Stimulated activated CD4-positive, alpha-beta T cell treated with anti-CD3 and anti-CD28 coated beads, Interleukin-15, amount 100 ng/mL, for 24 hours (primary cell): ENCODE measurements around the gene ABCD1.
A peak's percentile ranks its signal among the peaks of the same experiment; 100 is the strongest.
"Not testable (repeated sequence)": the region's sequence is repeated elsewhere in the genome, so short reads cannot be mapped to it uniquely, and the experiment has no call there.

Experiments used
- DNase-seq: peaks from one replicate; pipeline ENCODE4 v3.0.0-alpha.2; 2020

Gene ABCD1

GRCh38 chrX:153694687-153695270 is 29.9 kb upstream of the ABCD1 start:
- no peak for DNase-seq

- DNase-seq = no peak
These were observed 28.6 kb upstream of the ABCD1 start for GRCh38 chrX:153696100-153696499.

- DNase-seq = not testable (repeated sequence)
These were observed 28.1 kb upstream of the ABCD1 start for GRCh38 chrX:153696538-153696937.

- not testable (repeated sequence) for DNase-seq
These were observed 27.5 kb upstream of the ABCD1 start for GRCh38 chrX:153696986-153697722.

DNA sequence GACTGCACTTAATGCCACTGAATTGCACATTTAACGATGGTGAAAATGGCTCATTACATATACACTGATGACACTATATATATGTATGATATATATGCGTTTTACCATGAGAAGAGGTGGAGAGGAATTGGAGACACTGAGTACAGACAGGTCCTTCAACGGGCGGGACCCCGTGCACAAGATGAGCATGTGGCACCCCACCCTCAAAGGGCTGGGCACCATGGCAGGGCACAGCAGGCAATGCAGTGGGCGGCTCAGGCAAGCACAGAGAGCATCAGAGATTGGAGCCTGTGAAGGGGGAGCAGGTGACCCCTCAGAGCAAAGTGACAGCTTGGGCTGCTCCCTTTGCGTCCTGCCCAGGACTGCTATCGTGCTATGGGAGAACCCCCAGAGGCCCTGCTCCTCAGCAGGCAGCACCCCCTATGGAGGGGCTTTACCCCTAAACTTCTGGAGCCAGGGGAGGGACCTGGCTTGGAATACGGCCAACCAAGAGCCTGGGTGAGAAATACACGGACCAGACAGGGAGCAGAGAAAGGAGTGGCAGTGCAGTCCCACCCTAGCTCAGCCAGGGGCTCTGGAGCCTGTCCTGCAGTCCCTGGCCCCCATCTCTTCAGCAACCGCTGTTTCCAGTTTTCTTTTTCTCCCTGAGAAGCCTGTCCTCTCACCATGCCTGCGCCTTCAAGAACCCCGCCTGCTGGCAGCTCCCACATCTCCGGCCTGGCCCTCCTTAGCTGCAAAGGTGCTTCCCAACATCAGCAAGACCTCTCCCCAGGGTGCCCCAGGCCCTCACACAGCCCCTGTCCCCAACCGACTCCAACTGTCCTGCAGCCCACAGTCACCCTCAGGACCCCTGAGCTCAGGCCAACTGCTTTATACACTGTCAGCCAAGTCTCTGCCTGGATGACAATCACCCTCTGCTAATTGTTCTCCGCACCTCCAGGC is 26.5 kb upstream of the ABCD1 start:
- DNase-seq = no peak

DNA sequence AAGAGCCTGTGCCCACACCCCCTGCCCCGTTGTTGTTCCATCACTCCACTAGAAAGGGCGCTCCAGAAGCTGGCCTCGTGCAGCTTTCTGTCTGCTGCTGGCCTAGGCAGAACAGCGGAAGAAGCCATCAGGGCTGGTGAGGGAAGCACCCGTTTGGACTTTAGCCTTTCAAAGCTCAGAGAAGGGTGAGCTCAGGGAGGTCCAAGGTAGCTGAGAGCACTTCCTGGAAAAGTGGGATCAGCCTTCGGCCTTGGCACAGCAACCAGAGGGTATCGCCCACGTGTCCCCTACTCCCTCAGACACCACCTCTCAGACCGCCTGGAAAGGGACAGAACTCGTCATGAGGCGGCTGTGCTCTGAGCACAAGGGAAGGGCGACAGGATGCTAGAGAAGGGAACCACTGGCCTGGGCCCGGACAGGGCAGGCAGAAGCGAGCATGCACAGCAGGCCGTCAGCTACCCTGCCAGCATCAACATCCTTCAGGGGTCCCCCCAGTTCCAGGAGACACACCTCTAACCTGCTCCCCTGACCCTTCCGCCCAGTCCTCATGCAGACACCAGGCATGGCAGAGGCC is 25.4 kb upstream of the ABCD1 start:
- not testable (repeated sequence) for DNase-seq

DNA sequence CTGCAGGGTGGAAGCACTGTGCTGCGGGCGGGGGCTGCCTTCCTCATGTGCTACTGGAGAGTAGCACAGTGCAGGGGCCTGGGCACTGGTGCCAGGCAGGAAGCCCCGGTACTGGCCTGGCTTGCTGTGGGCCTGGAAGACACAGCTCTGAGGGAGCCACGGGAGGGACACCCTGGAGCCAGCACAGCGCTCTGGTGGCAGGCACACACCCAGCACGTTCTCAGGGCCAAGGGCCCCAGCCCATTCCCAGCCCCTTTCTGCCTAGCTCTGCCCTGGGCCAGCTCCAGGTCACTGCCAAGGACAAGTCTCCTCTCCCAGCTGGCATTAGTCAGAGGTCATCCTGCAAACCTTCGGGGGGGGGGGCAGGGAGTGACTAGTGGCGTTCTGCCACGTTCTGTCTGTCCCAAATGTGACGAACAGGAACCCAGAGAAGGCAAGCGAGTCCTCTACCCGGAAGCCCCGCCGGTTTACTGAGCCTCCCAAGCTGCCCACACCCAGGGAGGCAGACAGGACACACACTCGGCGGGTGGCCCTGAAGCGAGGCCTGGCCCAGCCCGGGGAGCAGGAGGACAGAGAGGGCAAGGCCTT is 24.8 kb upstream of the ABCD1 start:
- DNase-seq = not testable (repeated sequence)

DNA sequence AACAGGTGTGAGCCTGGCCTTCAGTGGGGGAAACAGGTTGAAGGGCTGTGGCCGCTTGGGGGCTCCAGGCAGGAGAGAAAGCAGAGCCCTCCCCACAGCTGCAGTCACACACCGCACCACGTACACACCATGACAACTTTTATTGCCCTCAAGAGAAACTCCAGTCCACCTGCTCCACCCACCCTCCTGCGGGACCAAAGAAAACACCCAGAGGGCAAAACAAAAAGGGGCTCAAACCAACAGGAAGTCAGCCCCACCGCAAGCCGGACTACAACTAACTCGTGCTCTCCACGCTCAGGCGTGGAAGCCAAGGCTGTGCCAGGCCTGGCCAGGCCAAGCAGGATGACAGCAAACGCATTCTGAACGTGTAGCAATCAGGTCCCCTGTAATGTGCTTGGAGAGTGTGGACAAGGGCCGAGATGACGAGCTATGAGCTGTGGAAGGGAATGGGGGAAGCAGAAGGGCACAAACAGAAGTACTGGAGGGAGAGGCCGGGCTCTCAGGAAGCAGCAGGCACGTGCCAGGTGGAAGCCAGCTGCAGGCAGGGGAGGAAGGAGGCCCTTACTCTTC is 24.2 kb upstream of the ABCD1 start:
- no peak for DNase-seq

DNA sequence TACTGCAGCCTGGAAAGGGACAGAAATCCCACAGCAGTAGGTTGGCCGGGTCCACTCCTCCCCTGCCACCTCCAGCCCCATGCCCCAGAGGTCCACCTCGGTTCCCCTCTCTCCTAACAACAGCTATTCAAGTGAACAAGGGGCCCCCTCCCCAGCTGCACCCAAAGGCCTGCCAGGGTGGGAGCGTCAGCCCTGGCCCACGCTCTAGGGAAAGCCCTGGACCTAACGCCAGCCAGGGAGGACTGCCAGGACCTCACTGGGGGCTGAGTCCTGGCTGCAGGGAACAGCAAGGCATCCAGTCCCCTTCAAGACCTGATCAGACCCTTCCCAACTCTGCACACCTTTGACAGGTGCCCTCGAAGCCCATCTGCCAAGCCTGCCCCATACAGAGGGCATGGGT is 23.7 kb upstream of the ABCD1 start:
- no peak for DNase-seq

DNA sequence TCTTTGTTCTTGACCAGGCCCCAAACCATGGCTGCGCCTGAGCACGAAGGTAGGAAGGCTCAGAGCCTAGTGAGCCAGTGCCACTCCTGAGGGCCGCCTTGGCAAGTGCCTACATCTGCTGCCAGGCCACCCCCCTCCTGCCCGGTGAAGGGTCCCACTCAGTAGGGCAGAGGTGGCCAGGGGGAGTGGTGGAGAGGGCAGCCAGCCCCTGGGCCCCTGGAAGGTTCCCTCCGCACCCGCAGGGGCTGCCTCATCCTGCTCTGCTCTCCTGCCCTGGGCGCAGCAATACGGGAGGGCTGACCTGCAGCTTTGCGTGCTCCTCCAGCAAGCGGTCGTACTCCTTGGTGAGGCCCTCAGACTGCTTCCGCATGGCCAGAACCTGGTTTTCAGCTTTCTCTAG is 22.9 kb upstream of the ABCD1 start:
- DNase-seq = no peak

- DNase-seq = no peak
These were observed 22.2 kb upstream of the ABCD1 start for GRCh38 chrX:153702336-153703035.

- no peak for DNase-seq
These were observed 21.7 kb upstream of the ABCD1 start for GRCh38 chrX:153703036-153703370.

GRCh38 chrX:153704021-153704526 is 20.6 kb upstream of the ABCD1 start:
- DNase-seq = no peak

- DNase-seq = not testable (repeated sequence)
These were observed 19.8 kb upstream of the ABCD1 start for GRCh38 chrX:153704631-153705402.

DNA sequence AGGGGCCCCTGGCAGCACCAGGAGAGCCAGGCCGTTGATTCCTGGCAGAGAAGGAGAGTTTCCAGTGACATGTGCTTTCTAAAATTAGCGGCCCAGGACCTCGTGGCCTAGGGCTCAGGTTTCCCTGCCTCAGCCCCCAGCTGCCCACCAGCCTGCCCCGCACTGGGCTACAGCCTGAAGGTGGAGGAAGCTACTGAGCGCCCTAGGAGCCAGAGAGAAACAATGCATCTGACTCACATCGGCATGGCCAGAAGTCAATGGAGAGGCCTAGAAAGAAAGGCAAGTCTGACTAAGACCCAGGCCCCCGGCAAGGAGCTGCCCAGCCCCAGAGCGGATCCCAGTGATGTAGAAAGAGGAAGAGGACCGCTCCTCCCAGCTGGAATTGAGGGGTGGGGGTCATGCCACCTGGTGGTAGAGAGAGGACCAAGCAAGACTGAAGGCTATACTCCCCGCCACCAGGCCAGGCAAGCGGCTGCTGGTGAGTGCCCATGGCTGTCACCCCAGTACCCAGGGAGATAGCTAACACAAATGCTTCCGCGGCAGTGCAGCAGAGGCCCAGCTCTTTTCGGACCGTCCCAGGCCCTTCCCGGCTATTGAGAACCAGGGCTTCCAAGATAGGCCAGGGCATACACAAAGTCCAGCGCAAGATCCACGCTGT is 19.1 kb upstream of the ABCD1 start:
- not testable (repeated sequence) for DNase-seq

DNA sequence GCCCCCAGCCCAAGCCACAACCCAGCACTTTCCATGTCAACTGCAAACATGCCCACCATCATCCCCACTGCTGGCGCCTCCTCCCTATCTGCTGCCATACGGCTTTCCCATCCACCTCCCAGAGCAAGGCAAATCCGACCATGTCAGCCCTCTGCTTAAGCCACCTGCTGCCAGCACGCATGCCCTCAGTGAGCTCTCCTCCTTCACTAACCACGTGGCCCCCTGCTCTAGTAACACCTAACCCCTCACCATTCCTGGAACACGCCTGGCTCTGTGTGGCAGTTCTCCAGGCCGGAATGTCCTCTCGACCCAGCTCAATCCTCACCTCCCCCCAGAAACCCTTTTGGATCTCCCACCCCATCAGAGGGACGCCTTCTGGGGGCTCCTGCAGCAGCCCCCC is 17.9 kb upstream of the ABCD1 start:
- DNase-seq = no peak

- no peak for DNase-seq
These were observed 17.2 kb upstream of the ABCD1 start for GRCh38 chrX:153707406-153707805.

DNA sequence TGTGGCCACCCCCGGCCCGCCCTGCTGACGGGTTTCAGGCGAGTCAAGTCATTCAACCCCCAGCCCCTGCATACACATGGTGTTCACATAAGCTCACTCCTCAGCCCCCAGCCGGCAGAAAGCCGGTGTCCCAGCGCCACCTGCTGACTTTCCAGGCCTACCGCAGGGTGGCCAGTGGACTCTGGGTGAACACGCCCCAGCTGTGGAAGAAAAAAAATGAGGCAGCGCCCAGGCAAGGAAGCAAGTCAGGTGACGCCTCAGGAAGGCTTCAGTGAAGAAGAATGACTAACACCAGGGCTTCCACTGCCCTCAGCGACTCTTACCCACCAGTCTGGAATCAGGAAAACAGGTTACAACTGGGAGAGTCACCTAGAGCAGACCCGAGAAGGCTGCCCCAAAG is 16.2 kb upstream of the ABCD1 start:
- DNase-seq = peak; percentile 58

- no peak for DNase-seq
These were observed 14.7 kb upstream of the ABCD1 start for GRCh38 chrX:153709726-153710674.
